Measurements from ENCODE around the gene VEZT. TPM values are rescaled to one million over a fixed set of nuclear protein-coding genes. Genes with fewer than 3 reads are reported as not detected.

The VEZT gene
- total and polyA plus RNA-seq, 9 donors: 31.2 to 67.7 (median 52.8) TPM

DNA sequence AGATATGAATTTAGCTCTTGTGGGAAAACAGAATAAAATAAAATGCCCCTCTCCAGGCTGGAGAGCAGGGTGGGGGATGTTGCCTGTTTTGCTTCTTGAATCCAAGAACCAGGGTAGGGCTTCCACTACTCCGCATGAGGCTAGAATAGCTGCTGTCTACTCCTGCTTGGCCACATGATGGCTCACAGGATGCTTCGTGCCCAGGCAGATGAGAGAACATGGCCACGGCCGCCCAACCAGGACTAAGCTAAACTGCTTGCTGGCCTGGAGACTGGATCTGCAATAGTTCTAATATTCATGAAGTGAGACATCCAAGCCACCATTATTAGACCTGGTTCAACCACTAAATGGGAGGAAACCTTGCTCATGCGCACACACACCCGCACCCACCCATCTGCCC is 134.1 kb downstream of the VEZT start:
- no peaks in the 10 kb centered on the region for H3K9me3 ChIP-seq
- H3K27ac ChIP-seq: no peak overlapping the region
- WGBS, 3 donors: 80 to 92% (median 84%) methylated on average over 6 of the region's 6 CpGs
- no peaks in the 10 kb centered on the region for H3K36me3 ChIP-seq
- intact Hi-C loops (cut with DNase I): no loop called here
- TF ChIP-seq POLR2A (IDR thresholded peaks at IDR 0.05): no peak
- no peak for TF ChIP-seq EP300 (IDR thresholded peaks at IDR 0.05)
- TF ChIP-seq, protein P1, sequence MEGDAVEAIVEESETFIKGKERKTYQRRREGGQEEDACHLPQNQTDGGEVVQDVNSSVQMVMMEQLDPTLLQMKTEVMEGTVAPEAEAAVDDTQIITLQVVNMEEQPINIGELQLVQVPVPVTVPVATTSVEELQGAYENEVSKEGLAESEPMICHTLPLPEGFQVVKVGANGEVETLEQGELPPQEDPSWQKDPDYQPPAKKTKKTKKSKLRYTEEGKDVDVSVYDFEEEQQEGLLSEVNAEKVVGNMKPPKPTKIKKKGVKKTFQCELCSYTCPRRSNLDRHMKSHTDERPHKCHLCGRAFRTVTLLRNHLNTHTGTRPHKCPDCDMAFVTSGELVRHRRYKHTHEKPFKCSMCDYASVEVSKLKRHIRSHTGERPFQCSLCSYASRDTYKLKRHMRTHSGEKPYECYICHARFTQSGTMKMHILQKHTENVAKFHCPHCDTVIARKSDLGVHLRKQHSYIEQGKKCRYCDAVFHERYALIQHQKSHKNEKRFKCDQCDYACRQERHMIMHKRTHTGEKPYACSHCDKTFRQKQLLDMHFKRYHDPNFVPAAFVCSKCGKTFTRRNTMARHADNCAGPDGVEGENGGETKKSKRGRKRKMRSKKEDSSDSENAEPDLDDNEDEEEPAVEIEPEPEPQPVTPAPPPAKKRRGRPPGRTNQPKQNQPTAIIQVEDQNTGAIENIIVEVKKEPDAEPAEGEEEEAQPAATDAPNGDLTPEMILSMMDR (IDR thresholded peaks at IDR 0.05): no peak
- DNase-seq: no peak
- no peak overlapping the region for H3K4me3 ChIP-seq
- H3K27me3 ChIP-seq: no peaks in the 10 kb centered on the region
- H3K4me1 ChIP-seq (ENCODE audit: insufficient read depth): no peaks in the 10 kb centered on the region

MicroRNAs encoded within 50 kb of the gene (microRNA counts, 767-probe panel; counts per million panel counts)
- microRNA hsa-miR-331-3p: 530 counts per million, percentile 78 among the panel's probes with 10 or more counts
- microRNA hsa-miR-331-5p: 530 counts per million, percentile 78 among the panel's probes with 10 or more counts

Small RNA genes lying within 50 kb of the gene (microRNA-seq; reads per million reads assigned to microRNA genes)
- gene MIR331 (29.1 to 96.6 (median 50.6) reads per million in 3 donors), gene MIR3685 (0 reads per million in 3 donors)

Small RNA genes lying within 50 kb of the gene (small RNA-seq; reads per million reads assigned to genes)
- gene MIR331 (0.75 reads per million, percentile 43 among the genes with 10 or more reads in this experiment), gene MIR3685 (not detected), gene RF00019 (not detected), gene RNU6-808P (not detected)

Other genes with a start within 250 kb of the VEZT start
- 10 to 100 TPM; 51.1 to 66.7 (median 57.3) TPM for gene NDUFA12, start 214.1 kb upstream of the VEZT start, total RNA-seq
- 100 to 1,000 TPM in 1 of 2 donors, 10 to 100 TPM in 1; 75.5 to 151 TPM for gene NDUFA12, start 214.1 kb upstream of the VEZT start, polyA plus RNA-seq
- 10 to 100 TPM; 29.3 to 41.4 (median 38.2) TPM for gene NR2C1, start 144.2 kb upstream of the VEZT start, total RNA-seq
- gene NR2C1, start 144.2 kb upstream of the VEZT start, polyA plus RNA-seq: 10 to 100 TPM; 20.2 to 42.2 TPM
- gene FGD6, start 340 bp upstream of the VEZT start, total RNA-seq: 10 to 100 TPM in 6 of 7 donors, 1 to 10 TPM in 1; 7.0 to 18.7 (median 15.8) TPM
- 1 to 10 TPM; 4.5 to 5.3 TPM for gene FGD6, start 340 bp upstream of the VEZT start, polyA plus RNA-seq

All from ovary (tissue), 9 donors.